Fibroblast of upper back skin (primary cell): Measurements from ENCODE around the gene SCAMP3.

Experiments
- DNase-seq: peaks from one replicate; pipeline ENCODE4 v3.0.0-alpha.2; 2013

SCAMP3 gene

GRCh38 chr1:155285063-155285462, 22.9 kb upstream of the SCAMP3 start:
- no peak for DNase-seq

GRCh38 chr1:155284476-155284875, 22.3 kb upstream of the SCAMP3 start:
- no peak for DNase-seq

GRCh38 chr1:155282488-155283091, 20.4 kb upstream of the SCAMP3 start:
- DNase-seq: no peak

GRCh38 chr1:155279268-155279667, 17.1 kb upstream of the SCAMP3 start:
- no peak for DNase-seq

GRCh38 chr1:155278689-155279160, 16.6 kb upstream of the SCAMP3 start:
- DNase-seq: no peak

- peak; percentile 19 for DNase-seq
Measured at GRCh38 chr1:155277902-155278688, 15.9 kb upstream of the SCAMP3 start.

GRCh38 chr1:155277070-155277901, 15.1 kb upstream of the SCAMP3 start, which contains the start of gene HCN3:
Gene HCN3, plus strand, starts transcription at chr1:155277463. Its CDS starts 128 bp downstream, at chr1:155277591.
- DNase-seq: peak; percentile 94

GRCh38 chr1:155273343-155274245, 11.4 kb upstream of the SCAMP3 start, which contains the start of gene CLK2:
Gene CLK2, minus strand, starts transcription at chr1:155273504. Its CDS starts 2,527 bp downstream, at chr1:155270977.
- peak; percentile 95 for DNase-seq

- DNase-seq: peak; percentile 56
Measured at GRCh38 chr1:155272466-155273342, 10.5 kb upstream of the SCAMP3 start.

GRCh38 chr1:155269381-155269780, 7.2 kb upstream of the SCAMP3 start:
- DNase-seq: no peak

- no peak for DNase-seq
Measured at GRCh38 chr1:155268630-155269029, 6.5 kb upstream of the SCAMP3 start.

- DNase-seq: no peak
Measured at GRCh38 chr1:155267373-155267772, 5.2 kb upstream of the SCAMP3 start.

GRCh38 chr1:155266553-155266952, 4.4 kb upstream of the SCAMP3 start:
- no peak for DNase-seq

GRCh38 chr1:155263067-155263466, 907 bp upstream of the SCAMP3 start:
- DNase-seq: no peak

- no peak for DNase-seq
Measured at GRCh38 chr1:155261493-155261851, 688 bp downstream of the SCAMP3 start.

GRCh38 chr1:155260276-155260675, 1.9 kb downstream of the SCAMP3 start:
- no peak for DNase-seq

- DNase-seq: no peak
Measured at GRCh38 chr1:155256058-155256852, 5.9 kb downstream of the SCAMP3 start.

- DNase-seq: peak; percentile 76
Measured at GRCh38 chr1:155255243-155256007, 6.7 kb downstream of the SCAMP3 start, which contains the start of gene ENTREP3. Gene ENTREP3, minus strand, starts transcription at chr1:155255483. Its CDS starts 606 bp downstream, at chr1:155254877.

- no peak for DNase-seq
Measured at GRCh38 chr1:155254714-155255242, 7.4 kb downstream of the SCAMP3 start.
